ENCODE data around the gene MMUT. TPM values are rescaled to one million over a fixed set of nuclear protein-coding genes. Genes with fewer than 3 reads are reported as not detected.
A peak's percentile ranks its signal among the peaks of the same experiment; 100 is the strongest.

MMUT gene
- total and polyA plus RNA-seq, 2 experiments from 2014 or later, result 8.7 to 12.4 TPM

- no peak for TF ChIP-seq ZNF462 (CRISPR knock-in tag; IDR thresholded peaks at IDR 0.05)
- TF ChIP-seq NANOG (IDR thresholded peaks at IDR 0.05; ENCODE audit: borderline replicate concordance), result no peak
- no peak for TF ChIP-seq EZH2phosphoT487 (IDR thresholded peaks at IDR 0.05; ENCODE audit: unreplicated experiment)
Measured at GRCh38 chr6:49430187-49430586, 32.9 kb downstream of the MMUT start (continued).

GRCh38 chr6:49423817-49424216 lies 39.2 kb downstream of the MMUT start:
- Histone ChIP-seq H3K4me2 (no peak overlapping the region), H3K4me1 (ENCODE audit: insufficient read depth) (no peaks in the 10 kb centered on the region), H3K27ac (ENCODE audit: low read depth) (no peak overlapping the region), H3F3A (replicated peaks; ENCODE audit: low read depth) (no peaks in the 10 kb centered on the region), H4K20me1 (replicated peaks; ENCODE audit: insufficient read depth) (no peaks in the 10 kb centered on the region), H3K36me3 (ENCODE audit: insufficient read depth) (no peaks in the 10 kb centered on the region), H3K9me2 (ENCODE audit: insufficient read depth) (no peaks in the 10 kb centered on the region), H2AFZ (no peak overlapping the region), H3K27me3 (ENCODE audit: insufficient read depth) (no peaks in the 10 kb centered on the region), H3K79me2 (replicated peaks; ENCODE audit: insufficient read depth) (no peaks in the 10 kb centered on the region), H3K4me3 (no peak overlapping the region)
- ATAC-seq (no peak), DNase-seq (ENCODE audit: low spot score) (peak; percentile 23)
- Mint-ChIP-seq H3K36me3 (ENCODE audit: low read depth) (no peaks in the 10 kb centered on the region), H3K4me3 (no peak overlapping the region), H3K27me3 (ENCODE audit: insufficient read depth, low read depth, poor library complexity) (no peaks in the 10 kb centered on the region), H3K9me3 (no peaks in the 10 kb centered on the region), H3K4me1 (peaks cover 5% of the 10 kb centered on the region; the same call in 2 of the 3 replicates), H3K27ac (no peak overlapping the region)
- peak; percentile 49 to 56 for TF ChIP-seq CTCF (conservative IDR thresholded peaks at IDR 0.05; ENCODE audit: low read depth in 2 of 2)
- TF ChIP-seq POLR2AphosphoS5 (IDR thresholded peaks at IDR 0.05; ENCODE audit: low read depth), result no peak
- TF ChIP-seq CREB1 (CRISPR knock-in tag; IDR thresholded peaks at IDR 0.05; ENCODE audit: low read depth), result no peak

Measured in GM23338 (cell line).